ENCODE results near the gene CHAMP1.
"Not testable (repeated sequence)": the region's sequence is repeated elsewhere in the genome, so short reads cannot be mapped to it uniquely, and the experiment has no call there.

- not testable (repeated sequence) for TF ChIP-seq CTCF (conservative IDR thresholded peaks at IDR 0.05); ZFX (IDR thresholded peaks at IDR 0.05)
Measured at GRCh38 chr13:114336457-114336856, 22.2 kb downstream of the CHAMP1 start.

Data from C4-2B (cell line).